IPS-20b (cell line): ENCODE results near the gene SYCP3.
"Not testable (repeated sequence)": the region's sequence is repeated elsewhere in the genome, so short reads cannot be mapped to it uniquely, and the experiment has no call there.

Source experiments
- H3K27ac ChIP-seq: one replicate; pipeline ENCODE4 v1.5.1; 2013; ENCODE audit warnings: low read length
- H3K27me3 ChIP-seq: 2 replicates; pipeline ENCODE4 v1.6.1; 2013; ENCODE audit warnings: mild to moderate bottlenecking, low read length, inconsistent platforms; ENCODE audit not compliant: insufficient read depth
- H3K36me3 ChIP-seq: 2 replicates; pipeline ENCODE4 v1.6.1; 2013; ENCODE audit warnings: low read depth, mild to moderate bottlenecking, inconsistent platforms, low read length, moderate library complexity; ENCODE audit not compliant: insufficient read depth
- H3K4me1 ChIP-seq: 2 replicates; pipeline ENCODE4 v1.6.1; 2013; ENCODE audit warnings: mild to moderate bottlenecking, control low read depth, inconsistent platforms, low read length, moderate library complexity; ENCODE audit not compliant: insufficient read depth
- H3K4me3 ChIP-seq: 2 replicates; pipeline ENCODE4 v1.5.1; 2013; ENCODE audit warnings: mild to moderate bottlenecking, low read length, inconsistent platforms
- H3K9ac ChIP-seq: 2 replicates; pipeline ENCODE4 v1.6.1; 2013; ENCODE audit warnings: low read depth, mild to moderate bottlenecking, inconsistent platforms, low read length, moderate library complexity
- H3K9me3 ChIP-seq: 2 replicates; pipeline ENCODE4 v1.6.1; 2013; ENCODE audit warnings: mild to moderate bottlenecking, low read depth, low read length, inconsistent platforms; ENCODE audit not compliant: insufficient read depth

Gene SYCP3

DNA sequence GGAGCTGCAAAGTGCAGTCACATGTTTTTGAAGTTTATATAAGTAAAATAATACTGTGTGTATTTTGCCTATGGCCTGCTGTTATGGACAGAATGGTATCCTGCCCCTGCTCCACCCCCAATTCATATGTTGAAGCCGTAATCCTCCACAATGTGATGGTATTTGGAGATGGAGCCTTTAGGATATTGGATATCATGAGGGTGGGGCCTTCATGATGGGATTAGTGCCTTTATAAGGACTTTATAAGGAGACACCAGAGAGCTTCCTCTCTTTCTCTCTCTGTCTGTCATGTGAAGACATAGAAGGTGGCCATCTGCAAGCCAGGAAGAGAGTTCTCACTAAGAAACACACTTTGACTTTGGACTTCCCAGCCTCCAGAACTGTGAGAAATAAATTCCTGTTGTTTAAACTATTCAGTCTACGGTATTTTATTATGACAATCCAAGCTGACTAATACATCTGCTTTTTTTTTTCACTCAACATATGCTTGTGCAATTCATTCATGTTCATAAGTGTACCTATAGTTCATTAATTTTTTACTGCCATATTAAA lies 44.9 kb downstream of the SYCP3 start:
- Histone ChIP-seq H3K4me1 (peaks cover 3% of the 10 kb centered on the region; the same call in 1 of the 2 replicates), H3K27ac (no peak overlapping the region), H3K9me3 (no peaks in the 10 kb centered on the region), H3K4me3 (no peak overlapping the region), H3K36me3 (no peaks in the 10 kb centered on the region), H3K9ac (no peak overlapping the region), H3K27me3 (peaks cover 33% of the 10 kb centered on the region)

DNA sequence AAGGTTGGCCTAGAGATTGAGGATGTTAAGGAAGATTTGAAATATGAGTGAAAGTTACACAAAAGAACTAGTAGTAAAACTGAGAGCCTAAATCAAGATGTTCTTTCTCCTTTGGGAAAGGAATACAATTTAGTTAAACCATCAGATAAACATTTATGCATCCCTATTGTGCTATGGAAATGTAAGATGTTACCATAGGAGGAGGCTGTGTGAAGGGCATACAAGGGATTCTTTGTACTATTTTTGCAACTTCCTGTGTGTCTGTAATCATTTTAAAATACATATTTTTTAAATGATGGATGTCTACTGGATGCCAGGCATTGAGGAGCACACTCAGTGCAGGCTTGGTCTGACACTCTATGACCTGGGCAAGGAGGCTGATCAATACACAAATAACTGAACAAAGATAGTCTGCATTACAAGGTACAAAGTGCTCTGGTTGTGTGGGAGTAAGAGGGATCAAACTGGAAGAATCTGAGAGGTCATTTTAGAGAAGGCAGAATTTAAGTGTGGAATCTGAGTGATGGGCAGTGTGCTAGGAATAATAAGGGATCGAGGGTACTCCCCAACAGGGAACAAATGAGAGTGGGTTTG lies 47.7 kb downstream of the SYCP3 start:
- Histone ChIP-seq H3K36me3 (no peaks in the 10 kb centered on the region), H3K9ac (no peak overlapping the region), H3K27me3 (peaks cover 18% of the 10 kb centered on the region), H3K27ac (no peak overlapping the region), H3K4me1 (0 out of 2 replicates have a peak, but pooled peaks cover 1% of the 10 kb centered on the region), H3K9me3 (no peaks in the 10 kb centered on the region), H3K4me3 (no peak overlapping the region)

DNA sequence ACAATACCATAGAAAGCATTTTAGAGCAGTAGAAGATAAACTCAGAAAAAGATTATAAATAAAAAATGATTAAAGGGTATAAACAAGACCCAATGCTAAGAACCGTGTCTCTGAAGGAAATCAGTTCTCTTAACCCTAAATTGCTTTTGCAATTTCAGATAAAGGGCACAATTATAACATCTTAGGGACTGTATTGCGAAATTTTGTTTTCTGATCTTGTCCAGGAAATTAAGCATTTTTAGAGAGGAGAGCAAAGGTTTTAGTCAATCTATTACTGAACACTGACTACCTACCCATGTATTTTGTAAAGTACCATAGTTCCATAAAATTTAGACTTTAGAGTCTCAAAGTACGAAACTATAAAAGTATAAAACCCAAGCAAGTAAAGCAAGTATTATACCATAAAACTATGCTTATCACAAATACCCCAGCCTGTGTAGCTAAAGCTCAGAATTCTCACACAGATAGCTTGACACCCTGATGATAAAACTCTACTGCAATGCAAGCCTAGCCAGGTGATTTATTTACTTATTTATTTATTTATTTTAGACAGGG lies 48.6 kb downstream of the SYCP3 start:
- Histone ChIP-seq H3K9ac (no peak overlapping the region), H3K27me3 (peaks cover 8% of the 10 kb centered on the region), H3K4me1 (no peaks in the 10 kb centered on the region), H3K9me3 (no peaks in the 10 kb centered on the region), H3K27ac (no peak overlapping the region), H3K4me3 (no peak overlapping the region), H3K36me3 (no peaks in the 10 kb centered on the region)

GRCh38 chr12:101686176-101686575 lies 53.1 kb downstream of the SYCP3 start:
- Histone ChIP-seq H3K9ac (no peak overlapping the region), H3K9me3 (no peaks in the 10 kb centered on the region), H3K27me3 (no peaks in the 10 kb centered on the region), H3K36me3 (no peaks in the 10 kb centered on the region), H3K27ac (no peak overlapping the region), H3K4me3 (no peak overlapping the region), H3K4me1 (0 out of 2 replicates have a peak, but pooled peaks cover 6% of the 10 kb centered on the region)

DNA sequence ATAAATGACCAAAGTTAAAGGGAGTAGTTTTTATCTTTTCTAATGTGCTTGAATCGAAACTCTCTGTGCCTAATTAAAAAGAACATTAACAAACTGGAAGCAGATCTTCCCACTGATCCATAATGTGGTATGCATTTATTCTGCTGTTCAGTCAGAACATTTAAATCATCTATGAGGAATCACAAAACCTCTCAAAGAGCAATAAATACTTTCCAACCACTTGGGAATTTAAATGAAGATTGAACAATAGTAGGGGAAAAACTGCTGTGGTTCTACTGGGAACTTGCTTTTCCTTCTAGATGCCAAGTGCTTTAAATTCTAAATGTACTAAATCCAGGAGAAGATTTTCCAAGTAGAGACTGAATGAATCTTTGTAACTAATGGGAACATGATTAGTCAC lies 54.2 kb downstream of the SYCP3 start:
- no peaks in the 10 kb centered on the region for H3K27me3 ChIP-seq
- no peaks in the 10 kb centered on the region for H3K36me3 ChIP-seq
- no peak overlapping the region for H3K27ac ChIP-seq
- no peaks in the 10 kb centered on the region for H3K9me3 ChIP-seq
- 0 out of 2 replicates have a peak, but pooled peaks cover 6% of the 10 kb centered on the region for H3K4me1 ChIP-seq
- H3K9ac ChIP-seq: no peak overlapping the region
- H3K4me3 ChIP-seq: no peak overlapping the region

- not testable (repeated sequence) for H3K27ac ChIP-seq, H3K4me1 ChIP-seq, H3K27me3 ChIP-seq, H3K9ac ChIP-seq, H3K4me3 ChIP-seq, H3K36me3 ChIP-seq, H3K9me3 ChIP-seq
These were observed 57.6 kb downstream of the SYCP3 start for GRCh38 chr12:101681627-101682026.

- no peaks in the 10 kb centered on the region for H3K36me3 ChIP-seq
- H3K4me1 ChIP-seq: 0 out of 2 replicates have a peak, but pooled peaks cover 6% of the 10 kb centered on the region
These were observed 58.6 kb downstream of the SYCP3 start for GRCh38 chr12:101680647-101681046.

DNA sequence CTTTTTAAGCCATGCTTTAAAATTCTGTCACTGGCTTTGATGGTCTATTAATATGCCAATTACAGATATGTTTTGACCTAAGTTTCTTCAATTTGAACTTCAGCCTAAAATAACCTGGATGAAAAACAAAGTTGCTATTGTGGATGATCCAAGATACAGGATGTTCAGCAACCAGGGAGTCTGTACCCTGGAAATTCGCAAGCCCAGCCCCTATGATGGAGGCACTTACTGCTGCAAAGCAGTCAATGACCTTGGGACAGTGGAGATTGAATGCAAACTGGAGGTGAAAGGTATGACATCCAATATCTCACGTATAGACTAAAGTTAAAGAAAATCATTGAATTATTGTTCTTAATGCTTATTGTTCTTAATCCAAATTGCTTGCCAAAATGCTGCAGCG lies 59.0 kb downstream of the SYCP3 start:
- no peak overlapping the region for H3K9ac ChIP-seq
- H3K9me3 ChIP-seq: no peaks in the 10 kb centered on the region
- no peak overlapping the region for H3K27ac ChIP-seq
- no peaks in the 10 kb centered on the region for H3K36me3 ChIP-seq
- no peak overlapping the region for H3K4me3 ChIP-seq
- no peaks in the 10 kb centered on the region for H3K27me3 ChIP-seq
- H3K4me1 ChIP-seq: 0 out of 2 replicates have a peak, but pooled peaks cover 6% of the 10 kb centered on the region

More at GRCh38 chr12:101680647-101681046, 58.6 kb downstream of the SYCP3 start:
- Histone ChIP-seq H3K4me3 (no peak overlapping the region), H3K27ac (no peak overlapping the region), H3K9ac (no peak overlapping the region), H3K9me3 (no peaks in the 10 kb centered on the region), H3K27me3 (no peaks in the 10 kb centered on the region)
